Left lung (tissue), 10 donors: ENCODE results near the gene CSF1R. TPM values are rescaled to one million over a fixed set of nuclear protein-coding genes. Genes with fewer than 3 reads are reported as not detected.

ENCODE experiments used
- ATAC-seq: fragments of 200-7000 bp; cut with Tn5 transposase; one replicate; pipeline ENCODE4 v1.9.1; 2020; ENCODE audit warnings: moderate library complexity
- DNase-seq, 4 donors: peaks; one replicate each; pipeline ENCODE4 v3.0.0-alpha.2; 2013 to 2020
- H3K27ac ChIP-seq, 2 donors: fragments of 200-600 bp; sonication (generic) in 1 of 2; one replicate each; pipeline versions ENCODE4 v1.5.0 to v1.8.0; 2020 to 2021
- H3K27me3 ChIP-seq, 2 donors: fragments of 200-600 bp; sonication (generic) in 1 of 2; one replicate each; pipeline versions ENCODE4 v1.5.0 to v1.8.0; 2020 to 2021
- H3K36me3 ChIP-seq, 2 donors: fragments of 200-600 bp; sonication (generic) in 1 of 2; one replicate each; pipeline versions ENCODE4 v1.5.0 to v1.8.0; 2020 to 2021
- H3K4me1 ChIP-seq, 2 donors: fragments of 200-600 bp; one replicate each; pipeline ENCODE4 v1.8.0; 2021
- H3K4me3 ChIP-seq, 2 donors: fragments of 200-600 bp; sonication (generic) in 1 of 2; one replicate each; pipeline versions ENCODE4 v1.5.0 to v1.8.0; 2020 to 2021; ENCODE audit warnings: mild to moderate bottlenecking in 1 of 2
- H3K9me3 ChIP-seq, 2 donors: fragments of 200-600 bp; sonication (generic) in 1 of 2; one replicate each; pipeline versions ENCODE4 v1.5.0 to v1.8.0; 2020 to 2021
- intact Hi-C, 2 donors: fragments of 100-400 bp; cut with DNase I; formaldehyde crosslinking; loops; one replicate each; pipeline versions ENCODE4 v1.11.2 to v1.14.2; 2022
- polyA plus RNA-seq, 6 donors: library from polyadenylated mRNA; unstranded; fragments of 120-200 nt; gene quantifications; one replicate each; pipeline ENCODE4 v1.2.1, GENCODE V29; 2013; ENCODE audit not compliant: insufficient read length in 6 of 6
- total RNA-seq, 2 donors: library from RNA; stranded (reverse); fragmentation: NEBNext Ultra II Directional; extraction: Animal tissue kit (Norgen Biotek cat#: 25700); gene quantifications; one replicate each; pipeline ENCODE4 v1.2.1, GENCODE V29; 2021
- TF ChIP-seq, protein P1 (sequence below), 2 donors: fragments of 200-600 bp; sonication (generic) in 1 of 2; IDR thresholded peaks; one replicate each; pipeline versions ENCODE4 v1.5.0 to v1.8.0; 2021; ENCODE audit warnings: antibody characterized with exemption in 2 of 2
- donor health status: DM: no; HTN: yes; CAD: no.
- donor health status: DM: no; HTN: no; CAD: no.

The CSF1R gene
- total and polyA plus RNA-seq, 8 donors = 22.7 to 93.1 (median 26.0) TPM

DNA sequence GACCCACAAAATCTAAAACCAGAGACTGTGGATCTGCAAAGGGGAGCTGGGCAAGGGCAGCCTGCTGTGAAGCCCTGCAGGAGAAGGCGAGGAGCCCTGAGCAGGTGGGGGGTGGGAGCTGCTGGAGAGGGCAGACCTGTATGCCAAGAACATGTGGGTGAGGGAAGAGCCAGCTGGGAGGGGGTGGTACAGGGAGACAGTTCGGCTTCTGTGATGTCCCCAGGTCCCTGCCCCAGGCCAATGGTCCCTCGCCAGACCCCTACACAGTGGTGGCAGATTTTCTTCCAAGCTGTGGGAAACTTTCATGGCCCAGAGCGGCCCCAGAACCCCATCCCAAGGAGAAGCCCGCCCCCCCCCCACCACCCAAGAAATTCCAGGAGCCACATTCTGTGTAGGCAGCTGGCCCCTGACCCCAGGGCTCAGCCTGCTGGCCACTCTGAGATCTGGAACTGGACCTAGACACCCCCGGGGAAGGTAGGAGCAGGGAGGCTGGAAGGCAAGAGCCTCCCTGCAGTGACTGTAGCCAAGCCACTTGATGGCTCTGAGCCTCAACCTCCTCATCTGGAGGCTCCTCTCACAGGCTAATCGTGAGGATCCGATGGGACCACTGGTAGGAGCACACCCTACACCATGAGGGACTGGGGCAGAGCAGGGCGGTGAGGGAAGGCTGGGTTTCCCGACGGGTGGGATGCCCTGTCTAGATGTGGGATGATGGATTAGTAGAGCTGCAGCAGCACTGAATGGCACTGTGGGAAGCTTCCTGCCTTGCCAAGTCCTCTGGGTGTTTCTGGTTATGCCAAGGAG lies 22.6 kb upstream of the CSF1R start:
- intact Hi-C loops = no loop called here
- Histone ChIP-seq H3K9me3 (no peaks in the 10 kb centered on the region), H3K4me1 (peaks cover 5 to 28% of the 10 kb centered on the region in 2 donors), H3K4me3 (no peak overlapping the region), H3K36me3 (no peaks in the 10 kb centered on the region), H3K27ac (no peak overlapping the region), H3K27me3 (no peaks in the 10 kb centered on the region)
- TF ChIP-seq, protein P1, sequence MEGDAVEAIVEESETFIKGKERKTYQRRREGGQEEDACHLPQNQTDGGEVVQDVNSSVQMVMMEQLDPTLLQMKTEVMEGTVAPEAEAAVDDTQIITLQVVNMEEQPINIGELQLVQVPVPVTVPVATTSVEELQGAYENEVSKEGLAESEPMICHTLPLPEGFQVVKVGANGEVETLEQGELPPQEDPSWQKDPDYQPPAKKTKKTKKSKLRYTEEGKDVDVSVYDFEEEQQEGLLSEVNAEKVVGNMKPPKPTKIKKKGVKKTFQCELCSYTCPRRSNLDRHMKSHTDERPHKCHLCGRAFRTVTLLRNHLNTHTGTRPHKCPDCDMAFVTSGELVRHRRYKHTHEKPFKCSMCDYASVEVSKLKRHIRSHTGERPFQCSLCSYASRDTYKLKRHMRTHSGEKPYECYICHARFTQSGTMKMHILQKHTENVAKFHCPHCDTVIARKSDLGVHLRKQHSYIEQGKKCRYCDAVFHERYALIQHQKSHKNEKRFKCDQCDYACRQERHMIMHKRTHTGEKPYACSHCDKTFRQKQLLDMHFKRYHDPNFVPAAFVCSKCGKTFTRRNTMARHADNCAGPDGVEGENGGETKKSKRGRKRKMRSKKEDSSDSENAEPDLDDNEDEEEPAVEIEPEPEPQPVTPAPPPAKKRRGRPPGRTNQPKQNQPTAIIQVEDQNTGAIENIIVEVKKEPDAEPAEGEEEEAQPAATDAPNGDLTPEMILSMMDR (IDR thresholded peaks at IDR 0.05) = no peak
- DNase-seq (no peak), ATAC-seq (no peak)

- DNase-seq (no peak), ATAC-seq (no peak)
- peak overlapping the region in 1 of 2 donors; percentile 19 for H3K27ac ChIP-seq
- intact Hi-C loops = no loop called here
- no peak overlapping the region for H3K4me3 ChIP-seq
- no peaks in the 10 kb centered on the region for H3K9me3 ChIP-seq
- TF ChIP-seq, protein P1 (IDR thresholded peaks at IDR 0.05) = no peak
- H3K36me3 ChIP-seq = no peaks in the 10 kb centered on the region
- H3K27me3 ChIP-seq = no peaks in the 10 kb centered on the region
- H3K4me1 ChIP-seq = peaks cover 2 to 29% of the 10 kb centered on the region in 2 donors
Measured at GRCh38 chr5:150107909-150108447, 21.6 kb upstream of the CSF1R start.

GRCh38 chr5:150106674-150107426 lies 20.5 kb upstream of the CSF1R start:
- no peaks in the 10 kb centered on the region for H3K36me3 ChIP-seq
- intact Hi-C loops = no loop called here
- H3K9me3 ChIP-seq = no peaks in the 10 kb centered on the region
- H3K27me3 ChIP-seq = no peaks in the 10 kb centered on the region
- TF ChIP-seq, protein P1 (IDR thresholded peaks at IDR 0.05) = no peak
- peak; percentile 10 for ATAC-seq
- DNase-seq = peak in 1 of 4 donors; percentile 18
- H3K27ac ChIP-seq = no peak overlapping the region
- H3K4me3 ChIP-seq = no peak overlapping the region
- peaks cover 0 to 33% of the 10 kb centered on the region in 2 donors for H3K4me1 ChIP-seq

DNA sequence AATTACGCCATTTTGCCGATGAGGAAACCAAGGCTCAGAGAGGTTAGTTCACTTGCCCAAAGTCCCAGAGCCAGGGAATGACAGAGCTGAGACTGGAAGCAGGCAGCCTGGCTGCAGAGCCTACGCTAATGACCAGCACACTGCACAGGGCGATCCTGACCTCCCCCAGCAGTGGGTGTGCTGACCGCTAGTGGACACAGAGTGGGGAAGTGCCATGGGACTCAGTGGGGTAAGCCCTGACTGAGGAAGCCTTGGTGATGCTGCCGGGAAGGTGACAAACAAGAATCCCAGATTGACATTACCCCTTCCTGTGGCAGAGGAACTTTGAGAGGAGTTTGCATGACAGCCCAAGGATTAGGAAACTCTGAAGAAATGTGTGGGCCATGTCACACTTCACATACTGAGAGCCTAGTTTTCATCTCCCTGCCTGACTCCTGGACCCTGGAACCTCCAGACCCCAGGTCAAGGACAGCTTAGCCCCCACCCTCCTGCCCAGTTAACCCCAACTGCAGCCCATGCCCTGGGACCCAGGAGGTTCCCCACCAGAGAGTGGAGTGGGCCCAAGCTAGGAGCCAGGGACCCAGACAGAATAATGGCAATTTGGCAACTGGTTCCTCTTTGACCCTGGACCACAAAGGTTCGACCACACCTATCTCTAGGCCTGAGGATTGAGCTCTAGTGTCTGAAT lies 19.7 kb upstream of the CSF1R start:
- Histone ChIP-seq H3K27ac (no peak overlapping the region), H3K4me3 (no peak overlapping the region), H3K36me3 (no peaks in the 10 kb centered on the region), H3K4me1 (peaks cover 0 to 33% of the 10 kb centered on the region in 2 donors), H3K9me3 (no peaks in the 10 kb centered on the region), H3K27me3 (no peaks in the 10 kb centered on the region)
- DNase-seq (no peak), ATAC-seq (peak; percentile 53)
- TF ChIP-seq, protein P1 (IDR thresholded peaks at IDR 0.05) = no peak
- intact Hi-C loops = no loop called here
